Heart left ventricle (tissue), 13 donors: ENCODE data around the gene IL19.

Experiments
- POLR2A ChIP-seq, 2 donors: fragments of 450-650 bp; IDR thresholded peaks; one replicate each; pipeline ENCODE4 v1.6.1; 2017; ENCODE audit warnings: antibody characterized with exemption in 2 of 2, mild to moderate bottlenecking in 2 of 2, moderate library complexity in 2 of 2
- TF ChIP-seq, protein P1 (sequence below), 12 donors: fragments of 200-600 bp; sonication (generic) in 4 of 12; IDR thresholded peaks; one replicate each; pipeline versions ENCODE4 v1.5.0 to v1.8.0; 2018 to 2022; ENCODE audit warnings: antibody characterized with exemption in 12 of 12, mild to moderate bottlenecking in 5 of 12
- donor health status: ischemic (EF 13 %, LVEDD 7.1; RV severe dilation, severe dysfunction).
- donor health status: DM: no; HTN: yes; CAD: no.
- donor health status: DM: no; HTN: no; CAD: no.
- donor health status: ischemic (EF 25% LVEDD 6.9; RV normal size, moderate dysfunction).
- donor health status: ischemic (EF 25% LVEDD 5.7; RV mildly dilated, moderate dysfunction).
- donor health status: ischemic (EF 35%, LVEDD 5.7; RV mildly dilated, moderate dysfunction).
- donor health status: nonischemic (EF 11% LVEDD 7.7; RV severe dilation, severe dysfunction).
- donor health status: DM: yes; HTN: yes; CAD: no.
- donor health status: PGD.
- donor health status: ischemic (EF 29% LVEDD 5.4; RV normal size, mild dysfunction).
- donor health status: nonischemic (EF 23%, LVEDD 6.1; RV moderate dilation, normal function).

DNA sequence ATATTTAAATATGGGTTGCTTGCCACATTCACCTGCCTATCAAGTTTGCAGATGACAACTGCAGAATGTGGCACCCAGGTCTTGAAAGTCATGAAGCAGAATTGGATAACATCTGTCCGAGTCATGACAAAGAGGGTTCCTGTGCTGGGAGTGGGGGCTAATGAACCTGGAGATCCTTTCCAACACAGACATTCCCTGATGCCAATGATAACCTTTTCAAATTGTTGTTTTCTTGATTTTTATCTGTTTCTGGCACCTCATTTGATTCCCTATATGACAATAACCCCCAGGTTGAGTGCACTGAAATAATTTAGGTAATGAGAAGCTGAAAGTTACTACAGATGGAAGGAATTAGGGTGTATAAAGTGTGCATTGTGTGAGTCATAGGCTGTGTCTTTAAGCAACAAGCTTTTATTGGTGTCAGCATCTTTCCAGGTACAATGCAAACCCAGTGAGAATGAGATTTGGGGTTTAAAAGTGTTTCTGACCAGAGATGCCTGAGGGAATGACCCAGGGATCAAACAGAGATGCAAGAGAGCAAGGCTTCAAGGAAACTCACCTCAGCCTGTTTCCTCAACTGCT, 33.7 kb downstream of the IL19 start:
- TF ChIP-seq, protein P1, sequence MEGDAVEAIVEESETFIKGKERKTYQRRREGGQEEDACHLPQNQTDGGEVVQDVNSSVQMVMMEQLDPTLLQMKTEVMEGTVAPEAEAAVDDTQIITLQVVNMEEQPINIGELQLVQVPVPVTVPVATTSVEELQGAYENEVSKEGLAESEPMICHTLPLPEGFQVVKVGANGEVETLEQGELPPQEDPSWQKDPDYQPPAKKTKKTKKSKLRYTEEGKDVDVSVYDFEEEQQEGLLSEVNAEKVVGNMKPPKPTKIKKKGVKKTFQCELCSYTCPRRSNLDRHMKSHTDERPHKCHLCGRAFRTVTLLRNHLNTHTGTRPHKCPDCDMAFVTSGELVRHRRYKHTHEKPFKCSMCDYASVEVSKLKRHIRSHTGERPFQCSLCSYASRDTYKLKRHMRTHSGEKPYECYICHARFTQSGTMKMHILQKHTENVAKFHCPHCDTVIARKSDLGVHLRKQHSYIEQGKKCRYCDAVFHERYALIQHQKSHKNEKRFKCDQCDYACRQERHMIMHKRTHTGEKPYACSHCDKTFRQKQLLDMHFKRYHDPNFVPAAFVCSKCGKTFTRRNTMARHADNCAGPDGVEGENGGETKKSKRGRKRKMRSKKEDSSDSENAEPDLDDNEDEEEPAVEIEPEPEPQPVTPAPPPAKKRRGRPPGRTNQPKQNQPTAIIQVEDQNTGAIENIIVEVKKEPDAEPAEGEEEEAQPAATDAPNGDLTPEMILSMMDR (IDR thresholded peaks at IDR 0.05), result no peak
- no peak for TF ChIP-seq POLR2A (IDR thresholded peaks at IDR 0.05)
